ENCODE results near the gene UBE2Q2. TPM values are rescaled to one million over a fixed set of nuclear protein-coding genes. Genes with fewer than 3 reads are reported as not detected.

The UBE2Q2 gene
- total and polyA plus RNA-seq, 9 of the 15 experiments (the other 6 are each of a cell fraction or from before 2014, with no cell fraction given), result 6.2 to 24.0 (median 16.2) TPM

- TF ChIP-seq PCBP2 (IDR thresholded peaks at IDR 0.05; ENCODE audit: low read depth, low read length, poor library complexity, severe bottlenecking), result no peak
- no peak for TF ChIP-seq CHD4 (IDR thresholded peaks at IDR 0.05; ENCODE audit: insufficient read depth, insufficient replicate concordance, low read depth, low read length, poor library complexity, severe bottlenecking)
- TF ChIP-seq SMAD1 (IDR thresholded peaks at IDR 0.05; ENCODE audit: low read depth, low read length, partially characterized antibody), result no peak
- no peak for TF ChIP-seq HMGN3 (IDR thresholded peaks at IDR 0.05; ENCODE audit: borderline replicate concordance, extremely low read depth, insufficient read length, low read depth, low read length)
- no peak for TF ChIP-seq SMARCA5 (IDR thresholded peaks at IDR 0.05)
- TF ChIP-seq PTRF (tag; IDR thresholded peaks at IDR 0.05), result no peak
- no peak for TF ChIP-seq DNMT1 (IDR thresholded peaks at IDR 0.05)
- TF ChIP-seq SMC3 (conservative IDR thresholded peaks at IDR 0.05; ENCODE audit: insufficient read depth, low read depth, low read length), result no peak
- TF ChIP-seq TRIM25 (IDR thresholded peaks at IDR 0.05; ENCODE audit: borderline replicate concordance), result no peak
Measured at GRCh38 chr15:75844629-75845335, 1.5 kb downstream of the UBE2Q2 start (continued).

Data from K562 (cell line).